Stomach smooth muscle (tissue), 2 donors: Measurements from ENCODE around the gene RGMA.
A peak's percentile ranks its signal among the peaks of the same experiment; 100 is the strongest.
"Not testable (repeated sequence)": the region's sequence is repeated elsewhere in the genome, so short reads cannot be mapped to it uniquely, and the experiment has no call there.

ENCODE experiments used
- H3K27ac ChIP-seq: one replicate; pipeline ENCODE4 v1.7.0; 2013; ENCODE audit warnings: mild to moderate bottlenecking, low read length, inconsistent platforms
- H3K27me3 ChIP-seq, 2 donors: one replicate each; pipeline ENCODE4 v1.7.0; 2013; ENCODE audit warnings: low read length in 2 of 2; ENCODE audit not compliant: insufficient read depth in 2 of 2, control insufficient read depth in 1 of 2
- H3K36me3 ChIP-seq, 2 donors: one replicate each; pipeline ENCODE4 v1.7.0; 2013; ENCODE audit warnings: low read length in 2 of 2; ENCODE audit not compliant: control insufficient read depth in 2 of 2, insufficient read depth in 2 of 2
- H3K4me1 ChIP-seq: one replicate; pipeline ENCODE4 v1.7.0; 2013; ENCODE audit warnings: low read length; ENCODE audit not compliant: control insufficient read depth, insufficient read depth
- H3K4me3 ChIP-seq, 2 donors: one replicate each; pipeline ENCODE4 v1.7.0; 2013; ENCODE audit warnings: low read length in 2 of 2
- H3K9ac ChIP-seq, 2 donors: one replicate each; pipeline ENCODE4 v1.7.0; 2013; ENCODE audit warnings: low read length in 2 of 2, mild to moderate bottlenecking in 1 of 2
- H3K9me3 ChIP-seq, 2 donors: one replicate each; pipeline ENCODE4 v1.7.0; 2013; ENCODE audit warnings: low read length in 2 of 2; ENCODE audit not compliant: control insufficient read depth in 2 of 2
- donor health status: healthy.
- donor health status: Pancreatic carcinoma.

Gene RGMA

DNA sequence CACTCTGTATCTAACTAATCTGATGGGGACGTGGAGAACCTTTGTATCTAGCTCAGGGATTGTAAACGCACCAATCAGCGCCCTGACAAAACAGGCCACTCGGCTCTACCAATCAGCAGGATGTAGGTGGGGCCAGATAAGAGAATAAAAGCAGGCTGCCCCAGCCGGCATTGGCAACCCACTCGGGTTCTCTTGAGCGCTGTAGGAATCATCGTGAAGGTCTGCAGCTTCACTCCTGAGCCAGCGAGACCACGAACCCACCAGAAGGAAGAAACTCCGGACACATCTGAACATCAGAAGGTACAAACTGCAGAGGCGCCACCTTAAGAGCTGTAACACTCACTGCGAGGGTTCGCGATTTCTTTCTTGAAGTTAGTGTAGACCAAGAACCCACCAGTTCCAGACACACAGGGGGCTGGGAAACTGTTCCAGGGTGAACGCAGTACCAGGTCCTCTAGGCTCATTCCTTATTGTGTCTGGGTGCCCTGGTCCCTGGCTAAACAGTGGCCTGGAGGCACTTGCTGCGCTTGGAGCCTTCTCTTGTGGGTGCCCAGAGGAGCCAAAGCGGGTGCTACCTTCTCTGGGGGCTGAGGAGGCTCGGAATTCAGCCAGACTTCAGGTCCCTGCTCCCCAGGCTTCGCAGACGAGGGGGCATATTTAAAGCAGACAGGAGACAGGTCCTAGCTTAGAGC is 56.4 kb downstream of the RGMA start:
- not testable (repeated sequence) for H3K9me3 ChIP-seq, H3K9ac ChIP-seq, H3K36me3 ChIP-seq, H3K27ac ChIP-seq, H3K27me3 ChIP-seq, H3K4me3 ChIP-seq
- H3K4me1 ChIP-seq: peaks cover 59% of the 10 kb centered on the region

DNA sequence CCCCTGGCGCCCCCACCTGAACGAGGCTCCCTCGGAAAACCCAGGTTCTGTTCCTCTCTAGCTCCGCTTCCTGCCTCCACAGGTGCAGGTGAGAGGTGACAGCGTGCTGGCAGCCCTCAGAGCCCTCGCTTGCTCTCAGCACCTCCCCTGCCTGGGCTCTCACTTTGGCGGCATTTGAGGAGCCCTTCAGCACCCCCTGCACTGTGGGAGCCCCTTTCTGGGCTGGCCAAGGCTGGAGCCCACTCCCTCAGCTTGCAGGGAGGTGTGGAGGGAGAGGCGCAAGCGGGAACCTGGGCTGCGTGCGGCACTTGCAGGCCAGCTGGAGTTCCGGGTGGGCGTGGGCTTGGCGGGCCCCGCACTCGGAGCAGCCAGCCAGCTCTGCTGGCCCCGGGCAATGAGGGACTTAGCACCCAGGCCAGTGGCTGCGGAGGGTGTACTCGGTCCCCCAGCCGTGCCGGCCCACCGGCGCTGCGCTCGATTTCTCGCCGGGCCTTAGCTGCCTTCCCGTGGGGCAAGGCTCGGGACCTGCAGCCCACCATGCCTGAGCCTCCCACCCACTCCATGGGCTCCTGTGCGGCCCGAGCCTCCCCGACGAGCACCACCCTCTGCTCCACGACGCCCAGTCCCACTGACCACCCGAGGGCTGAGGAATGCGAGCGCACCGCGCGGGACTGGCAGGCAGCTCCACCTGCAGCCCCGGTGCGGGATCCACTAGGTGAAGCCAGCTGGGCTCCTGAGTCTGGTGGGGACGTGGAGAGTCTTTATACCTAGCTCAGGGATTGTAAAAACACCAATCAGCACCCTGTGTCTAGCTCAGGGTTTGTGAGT is 57.2 kb downstream of the RGMA start:
- H3K9ac ChIP-seq, H3K36me3 ChIP-seq: not testable (repeated sequence)

DNA sequence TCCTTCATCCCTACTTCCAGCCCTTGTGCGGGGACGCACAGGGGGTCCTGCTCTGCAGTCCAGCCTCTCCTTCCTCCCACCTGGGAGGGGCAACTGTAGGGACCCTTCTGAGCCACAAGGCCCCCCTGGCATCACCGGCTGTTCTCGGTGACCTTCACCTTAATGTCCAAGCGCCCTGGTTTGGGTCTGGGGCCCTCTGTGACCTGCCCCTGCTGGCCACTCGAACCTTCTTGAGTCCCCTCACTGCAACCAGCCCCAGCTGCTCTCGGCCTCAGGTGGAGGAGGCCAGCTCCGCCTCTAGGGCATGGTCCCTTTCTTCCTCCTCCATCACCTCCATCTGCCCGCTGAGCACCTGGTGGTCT is 57.9 kb downstream of the RGMA start:
- peaks cover 65% of the 10 kb centered on the region for H3K4me1 ChIP-seq

More for the DNA sequence above, 57.2 kb downstream of the RGMA start:
- H3K9me3 ChIP-seq, H3K27me3 ChIP-seq, H3K27ac ChIP-seq, H3K4me3 ChIP-seq: not testable (repeated sequence)
- peaks cover 58% of the 10 kb centered on the region for H3K4me1 ChIP-seq

DNA sequence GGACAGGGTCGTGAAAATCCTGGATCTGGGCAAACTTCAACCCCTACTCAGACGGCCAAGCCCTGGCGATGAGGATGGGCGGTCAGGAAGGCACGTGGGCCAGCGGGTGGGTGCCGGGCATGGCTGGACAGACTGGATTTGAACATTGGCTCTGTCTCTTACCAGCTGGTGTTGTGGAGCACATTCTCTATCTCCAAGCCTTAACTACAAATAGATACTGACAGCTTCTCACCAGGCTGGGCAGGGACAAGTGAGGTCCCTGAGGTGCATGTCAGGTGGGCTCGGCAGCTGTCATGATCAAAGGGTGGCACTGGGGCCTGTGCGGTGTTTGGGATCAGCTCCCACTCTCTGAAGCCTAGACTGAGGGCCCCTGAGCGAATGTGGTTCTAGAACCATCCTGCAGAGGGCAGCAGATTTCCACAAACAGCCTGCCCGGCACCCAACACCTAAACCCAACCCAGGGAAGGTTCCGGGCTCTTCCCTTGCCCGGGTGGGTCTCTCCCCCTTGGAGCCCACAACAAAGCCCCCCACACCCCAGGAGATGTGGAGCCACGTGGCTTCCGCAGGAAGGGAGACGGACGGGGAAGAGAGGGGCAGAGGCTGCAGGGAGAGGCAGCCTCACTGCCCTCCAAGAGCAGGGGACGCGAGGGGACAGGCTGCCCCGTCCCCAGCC is 58.4 kb downstream of the RGMA start:
- Histone ChIP-seq H3K9ac (peak overlapping the region; percentile 47 to 87), H3K27me3 (no peaks in the 10 kb centered on the region), H3K9me3 (no peaks in the 10 kb centered on the region), H3K4me1 (peaks cover 64% of the 10 kb centered on the region), H3K36me3 (peaks cover under 1 to 8% of the 10 kb centered on the region in 2 donors), H3K4me3 (peak overlapping the region in 1 of 2 donors; percentile 52), H3K27ac (peak overlapping the region; percentile 97)

More for the DNA sequence above, 57.9 kb downstream of the RGMA start:
- Histone ChIP-seq H3K9me3 (no peaks in the 10 kb centered on the region), H3K27me3 (no peaks in the 10 kb centered on the region), H3K4me3 (peak overlapping the region in 1 of 2 donors; percentile 52), H3K27ac (peak overlapping the region; percentile 97), H3K36me3 (peaks cover 0 to 4% of the 10 kb centered on the region in 2 donors), H3K9ac (peak overlapping the region in 1 of 2 donors; percentile 87)

DNA sequence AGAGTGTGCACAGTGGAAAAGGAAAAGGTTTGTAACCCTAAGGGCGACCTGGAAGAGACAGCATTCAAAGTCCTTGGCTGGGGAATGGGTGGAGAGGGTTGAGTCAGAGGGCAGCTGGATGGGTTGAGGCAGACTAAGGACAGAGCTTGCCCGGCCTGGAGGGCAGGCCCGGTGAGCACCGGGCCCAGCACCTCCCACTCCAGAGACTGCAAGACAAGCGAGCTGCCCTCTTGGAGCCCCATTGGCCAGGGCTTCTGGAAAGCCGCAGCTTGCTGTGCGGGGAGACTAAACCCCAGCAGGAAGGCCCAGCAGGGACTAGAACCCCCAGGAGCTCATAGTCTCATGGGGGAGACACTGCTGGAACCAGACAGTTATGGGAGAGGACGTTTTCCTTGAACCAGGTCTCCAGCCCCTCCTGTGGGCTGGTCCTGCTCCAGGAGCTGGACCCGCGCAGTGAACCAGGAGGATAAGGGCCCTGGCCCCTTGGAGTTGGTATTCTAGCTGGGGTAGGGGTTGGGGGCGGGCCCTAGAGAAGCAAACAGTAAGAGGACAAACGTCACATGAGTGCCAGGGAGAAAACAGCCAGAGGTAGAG is 59.1 kb downstream of the RGMA start:
- Histone ChIP-seq H3K4me1 (peaks cover 59% of the 10 kb centered on the region), H3K27me3 (no peaks in the 10 kb centered on the region), H3K36me3 (peaks cover 7 to 14% of the 10 kb centered on the region in 2 donors), H3K9ac (peak overlapping the region; percentile 47 to 87), H3K4me3 (peak overlapping the region; percentile 1 to 52), H3K27ac (peak overlapping the region; percentile 97), H3K9me3 (no peaks in the 10 kb centered on the region)

DNA sequence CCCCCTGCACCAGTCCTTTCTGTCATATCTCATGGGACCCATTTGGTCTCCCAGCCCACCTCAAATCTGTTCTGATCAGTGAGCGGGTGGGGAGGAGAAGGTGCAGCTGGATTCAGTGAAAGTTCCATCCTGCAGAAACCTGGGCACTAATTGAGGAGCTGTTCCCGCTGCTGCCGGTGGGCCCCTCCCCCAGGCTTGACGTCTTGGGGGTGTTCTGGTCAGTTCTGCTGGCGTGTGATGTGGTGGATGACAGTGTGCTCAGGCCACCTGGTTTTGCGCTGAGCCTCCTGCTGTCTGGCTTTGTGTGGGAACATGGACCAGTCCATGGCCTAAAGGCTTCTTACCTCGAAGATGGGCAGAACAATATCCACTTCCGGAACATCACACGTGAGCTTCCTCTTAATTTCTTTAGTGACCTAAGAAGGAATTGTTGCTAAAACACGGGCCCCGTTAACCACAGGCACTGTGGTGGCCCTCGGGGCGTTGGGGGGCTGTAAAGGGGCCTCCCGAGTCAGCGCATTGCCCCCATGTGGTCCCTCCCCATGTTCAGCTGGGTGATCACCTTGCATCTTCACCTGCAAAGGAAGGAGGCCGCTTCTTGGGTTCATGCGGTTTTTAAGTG is 59.7 kb downstream of the RGMA start:
- Histone ChIP-seq H3K27me3 (no peaks in the 10 kb centered on the region), H3K27ac (peak overlapping the region; percentile 97), H3K4me3 (peak overlapping the region; percentile 1 to 40), H3K4me1 (peaks cover 54% of the 10 kb centered on the region), H3K9me3 (no peaks in the 10 kb centered on the region), H3K9ac (peak overlapping the region; percentile 29 to 87), H3K36me3 (peaks cover 13 to 20% of the 10 kb centered on the region in 2 donors)

DNA sequence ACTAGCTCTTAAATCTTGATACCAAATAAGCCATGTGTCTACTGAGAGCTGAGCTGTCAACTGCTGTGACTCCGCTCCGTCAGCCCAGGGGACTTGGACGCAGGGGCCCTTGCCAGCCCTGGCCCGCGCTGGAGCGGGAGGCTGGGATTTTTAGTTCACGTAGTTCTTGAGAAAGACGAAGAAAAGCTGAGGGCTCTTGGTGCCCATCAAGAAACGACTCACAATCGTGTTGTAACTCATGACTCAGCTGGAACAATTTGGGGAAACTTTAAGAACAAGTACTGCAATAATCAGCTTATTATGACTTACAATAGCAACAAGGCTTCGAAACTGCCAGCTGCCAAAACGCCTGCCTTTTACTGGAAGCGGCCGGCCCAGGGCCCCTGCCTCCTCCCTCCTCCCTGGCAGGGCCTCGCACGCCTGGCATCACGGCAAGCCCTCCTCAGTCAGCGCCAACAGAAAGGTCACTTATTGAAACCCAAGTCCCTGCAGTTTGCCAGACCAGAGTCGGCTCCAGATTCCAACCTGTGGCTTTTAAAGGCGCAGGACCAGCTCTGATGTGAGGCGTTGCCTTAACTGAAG is 60.3 kb downstream of the RGMA start:
- no peaks in the 10 kb centered on the region for H3K9me3 ChIP-seq
- H3K27ac ChIP-seq: peak overlapping the region; percentile 97
- peak overlapping the region; percentile 23 to 40 for H3K4me3 ChIP-seq
- peak overlapping the region; percentile 71 to 87 for H3K9ac ChIP-seq
- H3K4me1 ChIP-seq: peaks cover 51% of the 10 kb centered on the region
- H3K36me3 ChIP-seq: peaks cover 14 to 23% of the 10 kb centered on the region in 2 donors
- H3K27me3 ChIP-seq: no peaks in the 10 kb centered on the region

DNA sequence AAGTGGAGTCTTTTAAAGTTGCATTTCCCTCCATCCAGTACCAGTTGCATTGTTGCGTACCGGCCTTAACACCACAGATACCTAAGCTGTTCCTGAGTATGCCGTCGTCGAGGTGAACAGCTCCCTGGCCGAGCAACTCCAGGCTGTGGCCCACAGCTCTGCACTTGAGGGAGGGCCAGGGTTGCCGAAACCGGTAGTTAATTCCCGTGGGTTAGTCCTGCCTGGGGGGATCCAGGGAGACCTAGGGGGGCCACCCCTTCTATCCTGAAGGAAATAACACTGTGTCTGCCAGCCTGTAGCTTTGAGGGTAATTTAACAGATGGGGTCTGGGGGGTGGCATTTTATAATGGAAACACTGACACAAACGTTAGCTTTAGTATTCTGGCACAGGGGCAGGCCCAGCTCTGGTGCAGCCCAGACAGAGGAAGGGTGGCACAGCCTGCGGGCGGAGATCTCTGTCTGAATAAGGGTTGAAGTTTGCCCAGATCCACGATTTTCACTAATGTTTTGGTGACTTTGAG is 60.8 kb downstream of the RGMA start:
- H3K27me3 ChIP-seq: no peaks in the 10 kb centered on the region
- H3K4me3 ChIP-seq: peak overlapping the region; percentile 23 to 40
- H3K9ac ChIP-seq: peak overlapping the region; percentile 71 to 87
- peak overlapping the region; percentile 97 for H3K27ac ChIP-seq
- H3K36me3 ChIP-seq: peaks cover 14 to 24% of the 10 kb centered on the region in 2 donors
- H3K4me1 ChIP-seq: peaks cover 51% of the 10 kb centered on the region
- no peaks in the 10 kb centered on the region for H3K9me3 ChIP-seq

DNA sequence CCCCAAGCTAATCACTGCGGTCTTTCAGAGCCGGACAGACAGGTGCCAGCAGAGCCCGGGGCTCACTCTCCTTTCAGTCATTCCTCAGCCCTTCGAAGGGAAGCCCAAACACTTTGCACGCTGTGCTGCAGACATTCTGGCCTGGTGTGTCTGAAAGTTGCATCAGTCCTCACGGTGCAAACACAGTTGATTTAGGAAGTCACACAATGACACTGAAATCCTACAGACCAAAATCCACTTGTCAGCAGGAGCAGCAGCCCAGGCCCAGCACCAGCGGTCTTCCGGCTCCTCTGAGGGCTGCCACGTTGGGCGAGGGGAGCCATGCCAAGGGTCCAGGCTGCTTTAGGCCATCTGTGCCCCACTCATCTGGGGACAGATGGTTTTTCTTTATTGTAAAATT is 61.6 kb downstream of the RGMA start:
- H3K27ac ChIP-seq: peak overlapping the region; percentile 97
- H3K36me3 ChIP-seq: peaks cover 19 to 31% of the 10 kb centered on the region in 2 donors
- H3K4me3 ChIP-seq: no peak overlapping the region
- peaks cover 55% of the 10 kb centered on the region for H3K4me1 ChIP-seq
- H3K9me3 ChIP-seq: no peaks in the 10 kb centered on the region
- H3K27me3 ChIP-seq: no peaks in the 10 kb centered on the region
- no peak overlapping the region for H3K9ac ChIP-seq
